HG03097 (cell line): ENCODE measurements around the gene C14orf132.
"Not testable (repeated sequence)": the region's sequence is repeated elsewhere in the genome, so short reads cannot be mapped to it uniquely, and the experiment has no call there.

ENCODE experiments used
- ATAC-seq: cut with Tn5 transposase; IDR thresholded peaks from one replicate; pipeline ENCODE4 v1.9.1; 2021; ENCODE audit not compliant: unreplicated experiment, low FRiP score

The C14orf132 gene

GRCh38 chr14:96038920-96039632 lies at the start of gene C14orf132:
Gene C14orf132, plus strand, starts transcription at chr14:96039362. Its CDS starts 139 bp downstream, at chr14:96039501.
- no peak for ATAC-seq

- no peak for ATAC-seq
Observed at GRCh38 chr14:95993768-95994592, 45.2 kb upstream of the C14orf132 start.

GRCh38 chr14:95994593-95994928 lies 44.6 kb upstream of the C14orf132 start:
- no peak for ATAC-seq

GRCh38 chr14:95998656-95999055 lies 40.5 kb upstream of the C14orf132 start:
- no peak for ATAC-seq

- ATAC-seq = no peak
Observed at GRCh38 chr14:96001866-96002497, 37.2 kb upstream of the C14orf132 start.

- no peak for ATAC-seq
Observed at GRCh38 chr14:96002498-96002884, 36.7 kb upstream of the C14orf132 start.

- no peak for ATAC-seq
Observed at GRCh38 chr14:96011131-96011530, 28.0 kb upstream of the C14orf132 start.

GRCh38 chr14:96011607-96012006 lies 27.6 kb upstream of the C14orf132 start:
- ATAC-seq = no peak

- ATAC-seq = not testable (repeated sequence)
Observed at GRCh38 chr14:96012757-96013156, 26.4 kb upstream of the C14orf132 start.

GRCh38 chr14:96014176-96014575 lies 25.0 kb upstream of the C14orf132 start:
- no peak for ATAC-seq

- no peak for ATAC-seq
Observed at GRCh38 chr14:96016501-96017160, 22.5 kb upstream of the C14orf132 start.

- no peak for ATAC-seq
Observed at GRCh38 chr14:96017882-96018281, 21.3 kb upstream of the C14orf132 start.

GRCh38 chr14:96027431-96028355 lies 11.5 kb upstream of the C14orf132 start:
- ATAC-seq = no peak

- no peak for ATAC-seq
Observed at GRCh38 chr14:96029089-96029645, 10.0 kb upstream of the C14orf132 start.

- no peak for ATAC-seq
Observed at GRCh38 chr14:96030108-96030760, 8.9 kb upstream of the C14orf132 start.

- no peak for ATAC-seq
Observed at GRCh38 chr14:96031691-96032090, 7.5 kb upstream of the C14orf132 start.

- ATAC-seq = no peak
Observed at GRCh38 chr14:96035456-96035855, 3.7 kb upstream of the C14orf132 start.

GRCh38 chr14:96037891-96038557 lies 1.1 kb upstream of the C14orf132 start:
- no peak for ATAC-seq

- ATAC-seq = no peak
Observed at GRCh38 chr14:96038558-96038919, 623 bp upstream of the C14orf132 start.
